Measurements from ENCODE around the gene SMIM1. TPM values are rescaled to one million over a fixed set of nuclear protein-coding genes. Genes with fewer than 3 reads are reported as not detected.

Gene SMIM1
- total RNA-seq, 1 donor from 2014 or later = 1.0 TPM

- DNase-seq (ENCODE audit: low spot score) = no peak
- Mint-ChIP-seq H3K36me3 (ENCODE audit: low read depth) (peaks cover 2% of the 10 kb centered on the region), H3K4me3 (no peak overlapping the region), H3K27me3 (ENCODE audit: insufficient read depth) (peaks cover 2% of the 10 kb centered on the region), H3K27ac (no peak overlapping the region), H3K9me3 (no peaks in the 10 kb centered on the region), H3K4me1 (ENCODE audit: low read depth) (peaks cover 30% of the 10 kb centered on the region)
- intact Hi-C loops (cut with micrococcal nuclease) = loop anchor here (5.0 to 10.0 kb wide), 2 partner anchors 125 to 1337 kb away; partner anchors contain the start of genes PEX10 and TPRG1L
Measured at GRCh38 chr1:3749512-3749911, 23.0 kb upstream of the SMIM1 start.

- Mint-ChIP-seq H3K9me3 (no peaks in the 10 kb centered on the region), H3K36me3 (ENCODE audit: low read depth) (peaks cover under 1% of the 10 kb centered on the region), H3K27me3 (ENCODE audit: insufficient read depth) (peaks cover 2% of the 10 kb centered on the region), H3K4me3 (no peak overlapping the region), H3K4me1 (ENCODE audit: low read depth) (peaks cover 18% of the 10 kb centered on the region), H3K27ac (no peak overlapping the region)
- intact Hi-C loops (cut with micrococcal nuclease) = no loop called here
- no peak for DNase-seq (ENCODE audit: low spot score)
Measured at GRCh38 chr1:3750741-3751140, 21.8 kb upstream of the SMIM1 start.

- Mint-ChIP-seq H3K36me3 (ENCODE audit: low read depth) (no peaks in the 10 kb centered on the region), H3K4me3 (no peak within 1 kb of the TSS), H3K27me3 (ENCODE audit: insufficient read depth) (peaks cover 2% of the 10 kb centered on the region), H3K4me1 (ENCODE audit: low read depth) (peaks cover 9% of the 10 kb centered on the region), H3K27ac (no peak within 1 kb of the TSS), H3K9me3 (no peaks in the 10 kb centered on the region)
- DNase-seq (ENCODE audit: low spot score) = no peak
- intact Hi-C loops (cut with micrococcal nuclease) = no loop called here
Measured at GRCh38 chr1:3752400-3752945, 20.1 kb upstream of the SMIM1 start, which contains the start of gene CCDC27. Gene CCDC27 (plus strand): TSS chr1:3752450. CDS start chr1:3752482, 32 bp downstream.

- peaks cover 2% of the 10 kb centered on the region for H3K27me3 Mint-ChIP-seq (ENCODE audit: insufficient read depth)
- intact Hi-C loops (cut with micrococcal nuclease) = no loop called here
- no peak overlapping the region for H3K27ac Mint-ChIP-seq
- H3K9me3 Mint-ChIP-seq = no peaks in the 10 kb centered on the region
- no peak for DNase-seq (ENCODE audit: low spot score)
- H3K4me3 Mint-ChIP-seq = no peak overlapping the region
- no peaks in the 10 kb centered on the region for H3K36me3 Mint-ChIP-seq (ENCODE audit: low read depth)
- no peaks in the 10 kb centered on the region for H3K4me1 Mint-ChIP-seq (ENCODE audit: low read depth)
Measured at GRCh38 chr1:3753656-3754454, 18.7 kb upstream of the SMIM1 start.

GRCh38 chr1:3756394-3756793 is 16.2 kb upstream of the SMIM1 start:
- Mint-ChIP-seq H3K4me3 (no peak overlapping the region), H3K27me3 (ENCODE audit: insufficient read depth) (peaks cover 10% of the 10 kb centered on the region), H3K4me1 (ENCODE audit: low read depth) (no peaks in the 10 kb centered on the region), H3K9me3 (peaks cover 6% of the 10 kb centered on the region), H3K36me3 (ENCODE audit: low read depth) (no peaks in the 10 kb centered on the region), H3K27ac (no peak overlapping the region)
- intact Hi-C loops (cut with micrococcal nuclease) = no loop called here
- DNase-seq (ENCODE audit: low spot score) = no peak

GRCh38 chr1:3759164-3759563 is 13.4 kb upstream of the SMIM1 start:
- DNase-seq (ENCODE audit: low spot score) = no peak
- no peak overlapping the region for H3K4me3 Mint-ChIP-seq
- H3K9me3 Mint-ChIP-seq = peaks cover 6% of the 10 kb centered on the region
- H3K4me1 Mint-ChIP-seq (ENCODE audit: low read depth) = no peaks in the 10 kb centered on the region
- no peaks in the 10 kb centered on the region for H3K36me3 Mint-ChIP-seq (ENCODE audit: low read depth)
- no peak overlapping the region for H3K27ac Mint-ChIP-seq
- H3K27me3 Mint-ChIP-seq (ENCODE audit: insufficient read depth) = peaks cover 10% of the 10 kb centered on the region
- intact Hi-C loops (cut with micrococcal nuclease) = no loop called here

GRCh38 chr1:3759796-3760195 is 12.8 kb upstream of the SMIM1 start:
- DNase-seq (ENCODE audit: low spot score) = no peak
- intact Hi-C loops (cut with micrococcal nuclease) = no loop called here
- Mint-ChIP-seq H3K9me3 (peaks cover 6% of the 10 kb centered on the region), H3K27ac (no peak overlapping the region), H3K36me3 (ENCODE audit: low read depth) (no peaks in the 10 kb centered on the region), H3K4me3 (no peak overlapping the region), H3K4me1 (ENCODE audit: low read depth) (no peaks in the 10 kb centered on the region), H3K27me3 (ENCODE audit: insufficient read depth) (peaks cover 10% of the 10 kb centered on the region)

- no peaks in the 10 kb centered on the region for H3K36me3 Mint-ChIP-seq (ENCODE audit: low read depth)
- no peak overlapping the region for H3K4me3 Mint-ChIP-seq
- H3K27me3 Mint-ChIP-seq (ENCODE audit: insufficient read depth) = peaks cover 10% of the 10 kb centered on the region
Measured at GRCh38 chr1:3761296-3762010, 11.1 kb upstream of the SMIM1 start.

GRCh38 chr1:3762151-3762872 is 10.2 kb upstream of the SMIM1 start:
- intact Hi-C loops (cut with micrococcal nuclease) = no loop called here
- no peak for DNase-seq (ENCODE audit: low spot score)

More at GRCh38 chr1:3761296-3762010, 11.1 kb upstream of the SMIM1 start:
- Mint-ChIP-seq H3K4me1 (ENCODE audit: low read depth) (no peaks in the 10 kb centered on the region), H3K27ac (peak overlapping the region; percentile 62), H3K9me3 (peaks cover 6% of the 10 kb centered on the region)
- intact Hi-C loops (cut with micrococcal nuclease) = no loop called here
- DNase-seq (ENCODE audit: low spot score) = no peak

GRCh38 chr1:3762873-3763228 is 9.7 kb upstream of the SMIM1 start:
- Mint-ChIP-seq H3K36me3 (ENCODE audit: low read depth) (no peaks in the 10 kb centered on the region), H3K27me3 (ENCODE audit: insufficient read depth) (peaks cover 14% of the 10 kb centered on the region), H3K9me3 (peaks cover 6% of the 10 kb centered on the region), H3K4me1 (ENCODE audit: low read depth) (no peaks in the 10 kb centered on the region), H3K27ac (no peak overlapping the region), H3K4me3 (no peak overlapping the region)
- no peak for DNase-seq (ENCODE audit: low spot score)
- intact Hi-C loops (cut with micrococcal nuclease) = no loop called here

More at GRCh38 chr1:3762151-3762872, 10.2 kb upstream of the SMIM1 start:
- Mint-ChIP-seq H3K36me3 (ENCODE audit: low read depth) (no peaks in the 10 kb centered on the region), H3K27ac (no peak overlapping the region), H3K9me3 (peaks cover 6% of the 10 kb centered on the region), H3K27me3 (ENCODE audit: insufficient read depth) (peaks cover 10% of the 10 kb centered on the region), H3K4me3 (no peak overlapping the region), H3K4me1 (ENCODE audit: low read depth) (no peaks in the 10 kb centered on the region)

GRCh38 chr1:3763351-3764125 is 9.0 kb upstream of the SMIM1 start:
- no peaks in the 10 kb centered on the region for H3K36me3 Mint-ChIP-seq (ENCODE audit: low read depth)
- DNase-seq (ENCODE audit: low spot score) = no peak
- H3K27me3 Mint-ChIP-seq (ENCODE audit: insufficient read depth) = peaks cover 14% of the 10 kb centered on the region
- H3K27ac Mint-ChIP-seq = no peak overlapping the region
- no peak overlapping the region for H3K4me3 Mint-ChIP-seq
- intact Hi-C loops (cut with micrococcal nuclease) = no loop called here
- H3K4me1 Mint-ChIP-seq (ENCODE audit: low read depth) = no peaks in the 10 kb centered on the region
- peaks cover 6% of the 10 kb centered on the region for H3K9me3 Mint-ChIP-seq

GRCh38 chr1:3767328-3767925 is 5.1 kb upstream of the SMIM1 start:
- H3K36me3 Mint-ChIP-seq (ENCODE audit: low read depth) = no peaks in the 10 kb centered on the region

More at GRCh38 chr1:3767328-3767925, 5.1 kb upstream of the SMIM1 start:
- Mint-ChIP-seq H3K9me3 (no peaks in the 10 kb centered on the region), H3K27ac (no peak overlapping the region), H3K4me3 (no peak overlapping the region), H3K4me1 (ENCODE audit: low read depth) (peaks cover 5% of the 10 kb centered on the region), H3K27me3 (ENCODE audit: insufficient read depth) (peaks cover 9% of the 10 kb centered on the region)
- intact Hi-C loops (cut with micrococcal nuclease) = no loop called here
- DNase-seq (ENCODE audit: low spot score) = no peak
